Tibial nerve (tissue), 4 donors: ENCODE results near the gene CCDC197.

Source experiments
- EP300 ChIP-seq, 2 donors: sonication (generic); formaldehyde crosslinking; IDR thresholded peaks; one replicate each; pipeline ENCODE4 v1.6.1; 2017; ENCODE audit warnings: antibody characterized with exemption in 2 of 2, mild to moderate bottlenecking in 1 of 2
- POLR2A ChIP-seq, 2 donors: fragments of 450-650 bp; IDR thresholded peaks; one replicate each; pipeline ENCODE4 v1.6.1; 2017; ENCODE audit warnings: antibody characterized with exemption in 2 of 2, mild to moderate bottlenecking in 2 of 2, moderate library complexity in 2 of 2
- TF ChIP-seq, protein P1 (sequence below), 5 experiments: fragments of 200-600 bp in 3 of 5; fragments of 450-650 bp in 2 of 5; sonication (generic) in 3 of 5; IDR thresholded peaks; one replicate each; pipeline ENCODE4 v1.5.1; 2016 to 2019; ENCODE audit warnings: antibody characterized with exemption in 5 of 5, mild to moderate bottlenecking in 3 of 5, moderate library complexity in 2 of 5

DNA sequence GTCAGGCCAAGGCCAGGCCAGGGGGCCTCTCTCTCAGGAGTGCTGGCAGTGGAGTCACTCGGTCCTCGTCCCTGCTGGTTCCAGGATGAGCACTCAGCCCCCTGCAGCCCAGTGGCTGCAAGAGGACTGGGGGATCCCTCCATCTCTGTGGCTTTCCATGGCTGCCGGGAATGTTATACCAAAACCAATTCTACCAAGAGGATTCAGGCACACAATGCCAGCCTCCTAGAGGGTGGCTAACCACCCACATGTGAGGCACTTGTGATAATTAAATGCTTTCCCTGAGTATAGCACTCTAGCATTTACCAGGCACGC lies 42.6 kb upstream of the CCDC197 start:
- TF ChIP-seq, protein P1, sequence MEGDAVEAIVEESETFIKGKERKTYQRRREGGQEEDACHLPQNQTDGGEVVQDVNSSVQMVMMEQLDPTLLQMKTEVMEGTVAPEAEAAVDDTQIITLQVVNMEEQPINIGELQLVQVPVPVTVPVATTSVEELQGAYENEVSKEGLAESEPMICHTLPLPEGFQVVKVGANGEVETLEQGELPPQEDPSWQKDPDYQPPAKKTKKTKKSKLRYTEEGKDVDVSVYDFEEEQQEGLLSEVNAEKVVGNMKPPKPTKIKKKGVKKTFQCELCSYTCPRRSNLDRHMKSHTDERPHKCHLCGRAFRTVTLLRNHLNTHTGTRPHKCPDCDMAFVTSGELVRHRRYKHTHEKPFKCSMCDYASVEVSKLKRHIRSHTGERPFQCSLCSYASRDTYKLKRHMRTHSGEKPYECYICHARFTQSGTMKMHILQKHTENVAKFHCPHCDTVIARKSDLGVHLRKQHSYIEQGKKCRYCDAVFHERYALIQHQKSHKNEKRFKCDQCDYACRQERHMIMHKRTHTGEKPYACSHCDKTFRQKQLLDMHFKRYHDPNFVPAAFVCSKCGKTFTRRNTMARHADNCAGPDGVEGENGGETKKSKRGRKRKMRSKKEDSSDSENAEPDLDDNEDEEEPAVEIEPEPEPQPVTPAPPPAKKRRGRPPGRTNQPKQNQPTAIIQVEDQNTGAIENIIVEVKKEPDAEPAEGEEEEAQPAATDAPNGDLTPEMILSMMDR (IDR thresholded peaks at IDR 0.05) = no peak
- TF ChIP-seq EP300 (IDR thresholded peaks at IDR 0.05) (no peak), POLR2A (IDR thresholded peaks at IDR 0.05) (no peak)
